NCI-H1436 (cell line): Measurements from ENCODE around the gene CLCF1.

ENCODE experiments used
- DNase-seq: peaks from one replicate; lab custom pipeline; 2025; lab: John Stamatoyannopoulos, UW

The CLCF1 gene

DNA sequence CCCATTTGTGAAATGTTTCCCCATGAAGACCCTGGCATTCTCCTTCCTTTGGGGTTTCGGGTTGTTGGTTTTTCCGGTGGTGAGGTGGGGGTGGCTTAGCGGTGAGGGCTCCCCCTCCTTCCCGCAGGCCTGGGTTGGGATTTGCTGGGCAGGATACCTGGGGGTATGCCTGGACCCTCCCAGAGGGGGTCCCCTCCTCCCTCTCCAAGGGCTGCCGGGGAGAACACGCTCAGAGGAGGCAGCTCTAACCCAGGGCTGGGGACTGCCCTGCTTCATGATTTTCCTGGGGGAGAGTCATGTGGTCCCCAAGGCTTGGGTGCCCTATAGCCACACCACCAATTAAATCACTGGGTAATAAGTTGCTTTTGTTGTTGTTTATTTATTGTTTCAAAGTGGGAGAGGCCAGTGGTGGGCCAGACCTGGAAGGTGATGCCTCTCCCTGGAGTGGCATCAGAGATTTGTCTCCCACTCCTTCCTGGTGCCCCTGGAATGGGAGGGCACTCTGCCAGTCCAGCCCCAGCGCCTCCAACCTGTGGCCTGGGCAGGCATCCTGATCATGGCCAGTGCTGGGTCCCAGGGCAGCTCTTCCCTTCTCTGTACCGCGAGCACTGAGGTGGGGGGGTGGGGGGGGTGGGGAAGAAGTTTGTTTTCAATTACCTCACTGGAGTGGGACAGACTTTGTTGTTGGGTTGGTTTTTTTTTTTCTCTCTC lies 1.3 kb upstream of the CLCF1 start:
- no peak for DNase-seq

DNA sequence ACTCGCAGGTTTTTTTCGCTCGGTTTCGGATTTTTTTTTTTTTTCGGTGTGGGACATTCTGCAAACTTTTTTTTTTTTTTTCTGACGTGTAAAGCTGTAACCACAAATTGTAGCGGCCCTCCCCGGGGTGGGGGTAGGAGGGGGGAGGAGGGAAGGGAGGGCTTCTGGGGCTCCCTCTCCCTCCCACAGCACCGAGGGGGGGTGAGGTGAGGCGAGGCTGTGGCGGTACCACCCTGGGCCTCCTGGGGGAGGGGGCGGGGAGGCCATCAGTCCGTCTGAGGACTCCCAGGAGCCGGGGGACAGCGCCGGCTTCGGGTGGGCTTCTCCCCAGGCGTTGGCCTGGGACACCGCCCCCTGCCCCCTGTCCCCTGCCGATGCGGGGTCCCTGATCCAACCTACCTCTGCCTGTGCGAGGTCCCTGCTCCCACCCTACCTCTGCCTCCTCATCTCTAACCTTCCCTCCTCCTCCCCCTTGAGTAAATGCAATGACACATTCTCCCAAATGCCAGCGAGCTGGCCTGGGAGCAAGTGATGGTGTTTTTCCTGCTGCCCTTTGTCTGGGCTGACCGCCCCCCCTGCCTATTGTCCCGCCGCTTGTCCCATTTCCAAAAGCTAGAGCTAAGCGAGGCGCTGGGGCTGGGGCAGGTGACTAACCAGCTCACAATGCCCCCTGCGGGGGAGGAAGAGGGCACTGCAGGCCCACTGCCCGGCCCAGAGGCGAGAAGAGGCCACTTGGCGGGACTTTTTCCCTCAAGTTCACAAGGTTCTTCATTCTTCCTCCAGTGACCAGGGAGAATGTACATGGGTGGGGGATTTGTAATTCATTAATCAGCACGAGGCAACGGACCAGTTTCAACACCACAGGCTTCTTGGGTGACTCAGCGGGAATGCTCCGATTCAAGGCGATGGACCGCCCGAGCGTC lies 511 bp upstream of the CLCF1 start:
- peak; percentile 17 for DNase-seq

DNA sequence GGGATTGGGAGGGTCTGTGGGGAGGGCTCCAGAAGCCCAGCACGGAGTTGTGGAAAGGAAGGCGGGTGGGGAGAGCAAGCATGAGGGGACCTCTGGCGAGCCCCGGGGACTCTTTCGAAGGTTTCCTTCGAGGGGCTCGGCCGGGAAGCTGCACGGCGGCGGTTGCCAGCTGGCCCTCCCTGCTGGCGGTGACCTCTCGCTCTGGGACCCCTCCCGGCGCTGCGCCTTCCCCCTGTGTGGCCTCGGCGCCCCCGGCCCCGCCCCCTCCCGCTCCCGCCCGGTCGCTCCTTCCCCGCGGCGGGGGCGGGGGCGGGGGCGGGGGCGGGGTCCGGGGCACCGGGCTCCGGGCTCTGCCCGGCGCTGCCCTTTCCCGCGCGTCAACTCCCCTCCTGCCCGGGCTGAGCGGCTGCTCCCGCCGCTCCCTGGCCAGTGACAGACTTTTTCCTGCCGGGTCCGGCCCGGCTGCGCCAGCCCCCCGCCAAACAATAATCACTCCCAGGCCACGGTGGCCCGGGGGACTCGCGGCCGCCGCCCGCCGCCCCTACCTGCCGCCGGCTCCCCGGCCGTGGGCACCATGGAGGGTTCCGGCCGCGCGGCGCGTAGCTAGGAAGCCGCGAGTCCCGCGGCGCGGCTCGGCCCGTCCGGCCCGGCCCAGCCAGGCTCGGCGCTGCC lies 941 bp downstream of the CLCF1 start:
- DNase-seq = no peak

DNA sequence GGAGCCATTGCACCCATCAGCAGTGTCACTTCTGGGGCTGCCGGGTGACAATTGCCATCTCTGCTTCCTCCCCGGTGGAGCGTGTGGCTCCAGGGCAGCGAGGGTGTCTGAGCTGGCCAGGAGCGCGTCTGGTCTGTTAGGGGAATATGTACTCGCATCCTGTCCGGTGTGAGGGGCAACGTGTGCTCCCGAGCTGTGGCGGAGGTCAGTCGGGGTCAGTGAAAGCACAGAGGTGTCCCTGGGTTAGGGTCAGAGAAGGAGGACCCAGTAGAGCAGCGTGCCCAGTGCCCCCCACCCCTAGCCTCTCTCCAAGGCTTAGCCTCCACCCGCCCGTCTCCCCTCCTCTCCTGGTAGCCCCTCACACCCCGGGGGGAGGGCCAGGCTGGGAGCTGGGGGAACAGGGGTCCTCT lies 1.5 kb downstream of the CLCF1 start:
- DNase-seq = no peak

DNA sequence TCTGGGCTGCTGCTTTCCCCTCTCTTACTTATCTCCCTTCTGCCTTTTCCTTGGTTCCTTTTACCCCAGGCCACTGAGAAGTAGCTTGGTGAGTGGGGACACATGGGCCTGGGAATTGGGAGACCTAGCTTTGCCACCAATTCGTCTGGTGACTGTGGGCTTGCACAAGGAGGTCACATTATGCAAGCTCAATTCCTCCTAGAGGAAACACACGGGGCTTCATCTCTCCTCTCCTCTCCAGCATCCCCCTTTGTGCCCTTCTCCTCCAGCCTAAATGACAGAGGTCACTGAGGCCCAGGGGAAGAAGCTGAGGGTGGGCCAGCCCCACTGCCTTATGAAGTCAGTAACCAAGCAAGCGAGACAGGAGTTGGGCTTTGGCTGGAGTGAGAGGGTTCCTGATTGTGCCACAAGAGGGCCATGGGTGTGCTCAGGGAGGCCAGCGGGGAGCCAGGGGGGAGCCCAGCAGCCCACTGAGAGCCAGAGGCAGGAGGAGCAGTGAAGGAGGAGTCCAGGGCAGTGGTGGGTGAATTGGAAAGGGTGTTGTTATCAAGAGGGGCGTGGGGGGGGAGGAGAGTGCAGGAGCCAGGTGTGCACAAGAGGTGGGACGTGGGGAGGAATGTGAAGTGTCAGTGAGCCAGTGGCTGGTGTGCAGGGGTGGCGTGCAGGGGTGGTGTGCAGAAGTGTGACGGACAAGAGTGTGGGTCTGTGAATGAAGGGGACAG lies 2.0 kb downstream of the CLCF1 start:
- no peak for DNase-seq

DNA sequence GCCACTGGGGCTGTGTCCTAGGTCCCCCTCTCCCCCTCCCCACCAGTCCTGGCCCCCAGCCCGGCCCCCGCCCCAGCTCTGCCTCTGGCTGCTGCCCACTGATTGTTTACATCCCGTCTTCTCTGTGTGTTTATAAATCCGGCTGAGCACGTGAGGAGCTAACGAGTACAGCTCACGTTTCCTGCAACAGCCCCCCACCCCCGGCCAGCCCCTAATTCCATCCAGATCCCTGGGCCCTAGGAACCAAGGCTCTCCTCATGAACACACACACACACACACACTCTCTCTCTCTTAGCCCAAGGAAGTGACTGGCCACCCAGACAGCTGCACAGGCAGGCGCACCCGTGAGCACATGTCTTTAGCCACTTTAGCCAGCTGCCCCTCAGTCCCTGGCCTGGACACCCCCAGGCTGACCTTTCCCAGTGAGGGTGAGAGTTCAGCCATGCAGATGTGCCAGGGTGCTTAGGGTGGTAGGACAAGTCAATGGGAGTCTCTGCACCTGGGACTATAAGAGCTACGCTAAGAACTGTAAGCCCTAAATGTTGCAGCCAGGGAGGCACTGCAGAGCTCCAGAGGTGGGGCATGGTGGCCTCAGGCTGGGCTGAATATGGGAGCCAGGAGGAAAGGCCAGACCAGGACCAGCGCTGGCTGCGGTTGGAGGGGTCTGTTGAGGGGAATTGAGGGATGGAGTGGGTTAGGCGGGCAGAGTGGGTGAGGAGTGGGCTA lies 2.9 kb downstream of the CLCF1 start:
- no peak for DNase-seq

DNA sequence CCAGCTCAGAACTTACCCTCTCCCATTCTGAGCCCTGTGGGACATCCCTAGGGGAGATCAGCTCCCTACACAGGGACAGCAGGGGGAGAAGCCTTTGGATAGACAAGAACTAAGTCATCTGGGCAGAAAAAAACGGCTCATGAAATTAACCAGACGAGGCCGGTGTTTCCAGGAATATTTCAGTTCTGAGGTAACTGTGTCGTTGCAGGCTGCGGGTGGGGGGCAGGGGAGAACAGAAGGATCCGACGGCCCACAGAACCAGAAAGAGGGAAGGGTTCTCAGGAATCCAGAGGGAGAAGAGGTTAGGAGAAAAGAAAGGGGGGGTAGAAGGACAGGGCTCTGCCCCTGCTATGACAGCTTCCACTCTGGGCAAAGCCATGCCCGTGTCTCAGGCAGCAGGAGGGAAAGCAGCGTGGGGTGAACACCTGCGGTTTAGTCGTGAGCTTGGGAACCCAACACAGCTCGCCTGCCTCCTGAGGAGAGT lies 3.6 kb downstream of the CLCF1 start:
- DNase-seq = no peak

DNA sequence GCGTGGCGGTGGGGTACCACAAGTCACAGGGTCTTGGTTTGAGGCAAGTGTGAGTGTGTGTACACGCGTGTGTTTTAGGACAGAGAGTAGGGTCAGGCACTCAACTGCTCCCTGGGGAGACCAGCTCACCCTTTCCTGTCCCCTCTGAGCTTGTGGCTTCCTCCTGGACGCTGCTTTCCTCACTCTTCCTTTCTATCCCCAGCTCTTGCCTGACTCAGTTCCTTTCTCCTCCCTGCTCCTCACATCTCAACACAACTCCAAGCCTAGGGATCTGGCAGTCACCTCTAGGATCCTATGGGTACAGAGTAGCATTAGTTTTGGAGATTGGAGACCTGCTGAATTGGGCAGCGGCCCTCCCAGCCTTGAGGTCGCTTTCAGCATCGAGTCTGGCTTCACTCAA lies 4.1 kb downstream of the CLCF1 start:
- no peak for DNase-seq

DNA sequence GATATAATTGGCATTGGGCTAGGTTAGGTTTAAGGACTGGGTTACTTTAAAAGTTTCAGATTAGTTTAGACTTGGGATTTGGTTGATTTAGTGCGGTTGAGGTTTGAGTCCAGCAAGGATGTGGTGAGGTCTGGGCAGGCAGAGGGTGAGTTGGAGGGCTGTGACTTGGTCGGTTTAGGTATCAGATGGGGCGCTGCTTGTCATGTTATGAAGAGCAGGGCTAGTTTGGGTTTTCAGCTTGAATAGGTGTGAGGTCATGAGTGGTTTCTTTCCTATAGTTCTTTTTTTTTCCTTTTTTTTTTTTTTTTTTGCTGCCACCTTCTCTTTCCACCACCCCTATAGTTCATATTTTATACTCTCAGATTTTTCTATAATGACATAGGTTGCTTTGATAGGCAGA lies 4.8 kb downstream of the CLCF1 start:
- no peak for DNase-seq

DNA sequence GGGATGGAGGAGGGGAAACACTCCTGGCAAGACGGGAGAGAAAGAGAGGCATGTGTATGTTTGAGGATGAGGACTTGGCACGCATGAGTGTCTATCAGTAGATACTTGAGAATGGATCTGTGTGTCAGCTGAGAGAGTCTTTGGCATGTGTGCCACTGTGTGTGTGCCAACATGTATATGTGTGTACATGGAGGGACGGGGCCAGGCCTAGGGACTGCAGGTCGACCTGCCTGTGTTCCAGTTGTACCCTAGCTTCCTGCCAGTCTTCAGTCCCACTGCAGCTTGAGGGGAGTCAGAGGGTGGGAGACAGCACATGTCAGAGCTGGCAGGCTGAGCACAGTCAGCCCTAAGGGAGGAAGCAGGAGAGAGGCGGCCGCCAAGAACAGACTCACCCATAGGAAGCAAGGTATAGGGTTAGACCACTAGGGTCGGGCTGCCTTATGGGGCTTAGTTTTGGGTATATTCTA lies 5.6 kb downstream of the CLCF1 start:
- no peak for DNase-seq

DNA sequence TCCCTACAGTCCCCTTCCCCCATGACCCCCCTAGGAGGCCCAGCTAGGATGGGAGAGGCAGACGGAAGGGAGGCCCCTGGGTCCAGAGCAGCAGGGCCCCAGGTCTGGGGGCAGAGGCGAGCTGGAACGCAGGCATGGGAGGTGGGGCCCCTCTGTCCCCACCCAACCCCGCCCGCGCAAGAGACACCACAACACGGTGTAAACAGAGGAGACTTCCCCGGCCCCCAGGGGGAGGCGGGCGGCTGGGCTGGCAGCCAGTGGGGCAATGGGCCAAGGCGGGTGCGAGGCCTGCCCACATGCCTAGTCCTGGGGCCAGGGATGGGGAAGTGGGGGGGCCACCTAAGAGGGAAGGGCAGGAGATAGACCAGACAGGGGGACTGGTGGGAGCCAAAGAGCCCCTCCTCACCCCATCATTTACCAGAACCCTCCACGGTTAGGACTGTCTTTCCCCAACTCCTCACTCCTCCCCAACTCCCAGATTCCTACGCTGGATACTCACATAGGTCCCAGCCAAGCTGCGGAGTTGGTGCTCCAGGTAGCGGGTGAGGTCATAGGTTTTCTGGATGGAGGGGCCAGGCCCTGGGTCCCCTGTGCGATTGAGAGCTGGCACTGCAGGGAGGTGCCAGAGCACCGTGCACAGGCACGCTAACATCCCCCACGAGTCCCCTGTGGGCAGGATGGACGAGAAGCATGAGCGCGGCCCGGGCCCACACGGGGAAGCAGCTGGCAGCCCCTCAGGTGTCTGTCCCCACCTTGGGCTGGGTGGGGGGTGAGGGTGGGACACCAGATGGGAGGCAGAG lies 6.2 kb downstream of the CLCF1 start:
- no peak for DNase-seq

DNA sequence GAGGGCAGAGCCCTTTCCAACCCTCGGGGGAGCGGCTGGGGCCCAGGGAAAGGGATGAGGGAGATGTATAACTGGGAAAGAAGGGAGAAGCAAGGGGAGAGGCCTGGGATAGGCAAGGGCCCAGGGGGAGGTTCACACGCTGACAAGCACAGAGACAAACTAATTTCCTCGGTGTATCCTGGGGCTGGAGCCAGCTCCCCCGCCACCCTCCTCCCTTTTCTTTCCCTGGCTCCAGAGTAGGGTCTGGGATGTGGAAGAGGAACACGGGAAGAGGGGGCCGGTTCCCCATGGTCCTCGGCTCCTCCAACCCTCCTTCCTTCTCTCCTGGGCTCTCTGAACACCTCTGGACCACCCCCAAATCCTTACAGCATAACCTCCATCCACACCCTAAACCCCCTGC lies 6.9 kb downstream of the CLCF1 start:
- DNase-seq = no peak

DNA sequence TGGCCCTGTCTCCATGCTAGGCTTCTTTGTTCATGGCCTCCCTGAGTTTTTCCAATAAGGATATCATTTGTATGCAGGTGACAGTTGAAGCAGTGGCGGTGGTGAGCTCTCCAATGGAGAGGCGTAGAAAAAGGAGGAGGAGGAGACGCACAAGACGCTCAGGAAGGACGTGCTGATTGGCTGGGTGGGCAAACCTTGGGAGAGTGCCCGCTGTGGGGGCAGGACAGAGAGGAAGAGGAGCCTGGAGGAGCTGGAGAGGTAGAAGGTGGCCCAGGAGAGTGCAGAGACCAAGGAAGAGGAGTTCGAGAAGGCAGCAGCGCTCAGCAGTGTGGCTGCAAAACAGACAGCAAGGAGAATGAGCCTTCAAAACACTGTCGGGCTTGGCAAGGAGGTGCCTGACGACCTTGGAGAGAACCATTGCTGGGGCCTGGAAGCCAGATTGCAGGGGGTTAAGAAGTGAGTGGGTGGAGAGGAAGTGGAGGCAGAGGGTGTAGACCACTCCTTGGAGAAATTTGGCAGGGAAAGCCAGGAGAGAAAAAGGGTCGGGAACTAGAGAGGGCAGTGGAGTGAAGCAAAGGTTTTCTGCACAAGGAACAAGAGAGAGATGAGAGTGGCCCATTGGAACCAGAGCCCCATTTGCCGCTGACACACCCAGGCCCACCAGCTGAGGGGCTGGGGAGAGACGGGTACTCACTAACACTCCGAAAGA lies 7.5 kb downstream of the CLCF1 start:
- DNase-seq = no peak

DNA sequence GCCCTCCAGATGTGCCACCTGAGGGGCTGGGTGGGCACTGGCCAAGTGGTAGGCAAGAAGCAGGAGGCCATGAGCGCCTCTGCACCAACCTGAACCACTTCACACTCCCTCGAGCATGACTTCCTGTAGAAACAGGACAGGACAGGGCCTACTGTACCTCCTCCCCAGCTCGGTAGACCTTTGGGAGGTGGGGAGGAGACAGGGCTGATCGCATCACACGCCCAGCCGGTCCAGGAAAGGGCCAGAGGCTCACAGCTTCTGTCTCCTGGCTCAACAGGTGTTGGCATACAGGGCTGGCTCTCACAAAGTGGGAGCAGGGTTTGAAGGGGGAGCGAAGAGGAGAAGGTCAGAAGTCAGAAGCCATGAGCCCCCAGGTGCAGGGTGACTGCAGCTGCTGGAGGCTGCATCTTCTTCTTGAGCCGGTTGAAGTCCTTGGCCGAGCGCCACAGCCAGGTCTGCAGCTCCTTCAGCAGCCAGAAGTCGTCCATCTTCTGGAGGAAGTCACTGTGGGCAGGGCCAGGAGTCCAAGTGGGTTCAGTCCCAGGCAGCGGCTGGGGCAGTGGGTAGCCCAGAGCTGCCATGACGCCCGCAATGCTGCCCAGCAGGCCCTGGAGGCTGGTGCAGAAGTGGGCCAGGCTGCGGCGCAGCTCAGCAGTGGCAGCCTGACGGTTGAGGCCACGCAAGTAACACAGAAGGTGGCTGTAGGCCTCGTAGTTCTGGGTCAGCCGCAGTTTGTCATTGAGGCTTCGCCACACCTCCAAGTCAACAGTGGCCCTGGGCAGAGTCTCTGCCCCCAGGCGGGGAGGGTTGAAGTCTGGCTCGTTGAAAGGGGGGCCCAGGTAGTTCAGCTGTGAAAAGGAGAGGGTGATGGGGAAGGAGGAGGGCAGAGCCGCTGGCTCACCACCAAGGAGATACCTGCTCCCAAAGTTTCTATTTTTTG lies 8.3 kb downstream of the CLCF1 start:
- no peak for DNase-seq

DNA sequence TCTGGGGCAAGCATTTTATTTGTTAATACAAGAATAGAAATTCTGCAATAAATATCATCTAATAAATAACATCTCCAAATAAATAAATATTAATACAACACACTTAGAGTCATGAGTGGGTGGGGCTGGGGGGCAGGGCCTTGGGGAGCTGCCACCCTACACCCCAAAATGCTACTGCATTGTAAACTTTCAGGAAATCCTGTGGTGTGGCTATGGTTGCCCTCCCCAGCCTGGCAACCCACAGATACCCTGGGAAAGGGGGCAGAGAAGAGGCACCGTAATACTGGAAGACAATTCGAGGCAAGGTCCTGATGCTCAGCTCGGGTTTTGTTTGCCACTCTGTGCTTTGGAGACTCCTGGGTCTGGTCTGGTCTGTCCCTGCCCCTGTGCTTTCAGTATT lies 9.2 kb downstream of the CLCF1 start:
- no peak for DNase-seq

DNA sequence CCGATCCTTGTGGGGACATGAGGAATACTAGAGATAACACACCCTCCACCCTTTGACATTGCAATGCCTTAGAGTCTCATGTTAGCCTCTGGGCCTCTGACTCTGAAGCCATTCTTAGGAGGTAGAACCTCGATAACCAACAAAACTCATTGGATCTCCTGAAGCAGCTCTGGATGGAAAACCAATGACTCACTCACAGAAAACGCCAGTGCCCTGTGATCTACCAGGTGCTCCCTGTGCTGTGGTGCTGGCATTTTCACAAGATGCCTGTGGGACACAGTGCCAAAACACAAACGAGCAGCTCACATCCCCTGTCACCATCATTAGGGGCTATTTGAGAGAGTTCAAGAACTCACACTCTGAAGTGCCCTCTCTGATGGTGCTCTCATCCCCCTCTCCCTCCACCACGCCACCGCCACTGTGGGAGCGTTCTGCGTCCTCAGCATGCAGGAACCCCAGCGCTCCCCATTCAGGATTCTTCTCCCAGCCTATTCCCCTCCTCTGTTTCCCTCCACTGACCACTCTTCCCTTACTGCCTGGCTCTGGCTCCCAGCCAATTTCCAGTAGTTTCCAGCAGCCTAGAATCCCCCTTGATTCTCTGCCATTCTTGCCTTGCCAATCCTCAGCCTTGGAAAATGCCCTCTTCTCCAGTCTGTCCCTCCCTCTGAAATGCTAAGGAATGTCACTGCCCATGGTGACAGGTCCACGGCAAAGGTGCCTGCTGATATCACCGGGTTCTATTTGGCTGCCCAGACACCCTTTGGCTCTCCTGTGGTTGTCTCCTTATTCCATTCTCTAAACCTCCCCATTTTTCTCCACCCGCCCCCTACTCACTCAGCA lies 15.3 kb downstream of the CLCF1 start:
- no peak for DNase-seq

DNA sequence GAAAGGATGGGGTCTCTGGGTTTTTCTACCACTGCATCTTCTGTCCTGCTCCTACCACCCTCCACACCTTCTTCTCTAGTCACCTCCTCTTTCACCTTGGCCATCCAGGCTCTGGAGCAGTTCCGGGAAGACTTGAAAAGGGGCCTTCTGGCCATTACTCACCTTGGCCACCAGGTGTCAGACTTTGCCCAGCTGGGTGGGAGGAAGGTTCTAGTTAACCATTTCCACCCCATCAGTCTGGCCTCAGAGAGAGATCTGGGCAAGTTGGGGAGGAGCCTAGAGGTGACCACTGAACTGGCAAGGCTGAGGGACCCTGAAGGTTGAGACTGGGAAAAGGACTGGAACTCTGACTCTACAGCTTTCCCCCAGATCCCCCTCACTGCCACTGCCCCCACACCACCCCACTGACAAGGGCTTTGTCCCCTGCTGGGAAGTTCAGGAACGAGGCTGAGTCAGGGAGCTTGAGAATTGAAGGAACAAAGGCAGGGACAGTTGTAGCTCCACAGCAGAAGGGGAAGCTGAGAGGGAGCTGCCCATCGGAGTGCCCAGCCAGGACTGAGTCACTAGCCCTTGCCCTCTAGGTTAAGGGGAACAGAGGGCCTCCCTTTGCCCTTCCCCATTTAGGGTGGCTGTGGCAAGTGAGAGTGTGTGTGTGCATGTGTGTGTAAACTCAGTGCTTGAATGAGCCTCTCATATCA lies 16.4 kb downstream of the CLCF1 start:
- DNase-seq = peak; percentile 48
